GM12875 (cell line): ENCODE data around the gene TECPR1.

Source experiments
- H3K4me3 ChIP-seq: one replicate; pipeline ENCODE4 v1.5.1; 2011; ENCODE audit warnings: low read depth, low read length, control low read depth
- TF ChIP-seq, protein P1 (sequence below): IDR thresholded peaks from 2 replicates; pipeline ENCODE4 v1.5.1; 2011; ENCODE audit warnings: low read depth, mild to moderate bottlenecking, control low read depth, inconsistent platforms, low read length, moderate library complexity, borderline replicate concordance; ENCODE audit not compliant: insufficient read depth

Gene TECPR1

DNA sequence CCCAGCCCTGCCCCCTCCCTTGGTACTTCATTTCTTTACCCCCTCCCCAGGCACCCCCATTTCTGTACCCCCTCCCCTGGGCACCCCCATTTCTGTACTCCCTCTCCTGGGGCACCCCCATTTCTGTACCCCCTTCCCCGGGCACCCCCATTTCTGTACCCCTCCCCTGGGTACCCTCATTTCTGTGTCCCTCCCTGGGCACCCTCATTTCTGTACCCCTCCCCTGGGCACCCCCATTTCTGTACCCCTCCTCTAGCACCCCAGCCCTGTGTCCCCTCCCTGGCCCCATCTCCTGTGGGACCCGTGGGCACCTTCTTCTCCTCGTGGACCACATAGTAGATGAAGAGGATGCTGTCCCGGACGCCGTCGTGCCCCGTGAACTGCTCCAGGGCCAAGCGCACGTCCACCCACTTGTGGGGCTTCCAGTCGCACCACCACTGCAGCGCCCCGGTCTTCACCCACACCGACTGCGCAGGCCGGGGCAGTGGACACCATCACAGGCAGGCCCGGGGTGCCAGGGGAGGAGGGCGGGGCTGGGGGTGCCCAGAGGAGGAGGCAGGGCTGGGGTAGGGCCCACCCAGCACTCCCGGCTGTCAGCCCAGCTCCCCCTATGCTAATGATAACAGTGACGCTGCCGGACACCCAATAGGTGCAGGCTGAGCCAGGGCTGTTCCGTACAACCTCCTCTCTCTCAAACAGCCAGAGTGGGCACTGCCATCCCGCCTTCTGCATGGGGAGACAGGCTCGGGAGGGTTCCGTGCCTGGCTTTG lies 20.4 kb downstream of the TECPR1 start:
- no peak overlapping the region for H3K4me3 ChIP-seq
- TF ChIP-seq, protein P1, sequence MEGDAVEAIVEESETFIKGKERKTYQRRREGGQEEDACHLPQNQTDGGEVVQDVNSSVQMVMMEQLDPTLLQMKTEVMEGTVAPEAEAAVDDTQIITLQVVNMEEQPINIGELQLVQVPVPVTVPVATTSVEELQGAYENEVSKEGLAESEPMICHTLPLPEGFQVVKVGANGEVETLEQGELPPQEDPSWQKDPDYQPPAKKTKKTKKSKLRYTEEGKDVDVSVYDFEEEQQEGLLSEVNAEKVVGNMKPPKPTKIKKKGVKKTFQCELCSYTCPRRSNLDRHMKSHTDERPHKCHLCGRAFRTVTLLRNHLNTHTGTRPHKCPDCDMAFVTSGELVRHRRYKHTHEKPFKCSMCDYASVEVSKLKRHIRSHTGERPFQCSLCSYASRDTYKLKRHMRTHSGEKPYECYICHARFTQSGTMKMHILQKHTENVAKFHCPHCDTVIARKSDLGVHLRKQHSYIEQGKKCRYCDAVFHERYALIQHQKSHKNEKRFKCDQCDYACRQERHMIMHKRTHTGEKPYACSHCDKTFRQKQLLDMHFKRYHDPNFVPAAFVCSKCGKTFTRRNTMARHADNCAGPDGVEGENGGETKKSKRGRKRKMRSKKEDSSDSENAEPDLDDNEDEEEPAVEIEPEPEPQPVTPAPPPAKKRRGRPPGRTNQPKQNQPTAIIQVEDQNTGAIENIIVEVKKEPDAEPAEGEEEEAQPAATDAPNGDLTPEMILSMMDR = no peak

DNA sequence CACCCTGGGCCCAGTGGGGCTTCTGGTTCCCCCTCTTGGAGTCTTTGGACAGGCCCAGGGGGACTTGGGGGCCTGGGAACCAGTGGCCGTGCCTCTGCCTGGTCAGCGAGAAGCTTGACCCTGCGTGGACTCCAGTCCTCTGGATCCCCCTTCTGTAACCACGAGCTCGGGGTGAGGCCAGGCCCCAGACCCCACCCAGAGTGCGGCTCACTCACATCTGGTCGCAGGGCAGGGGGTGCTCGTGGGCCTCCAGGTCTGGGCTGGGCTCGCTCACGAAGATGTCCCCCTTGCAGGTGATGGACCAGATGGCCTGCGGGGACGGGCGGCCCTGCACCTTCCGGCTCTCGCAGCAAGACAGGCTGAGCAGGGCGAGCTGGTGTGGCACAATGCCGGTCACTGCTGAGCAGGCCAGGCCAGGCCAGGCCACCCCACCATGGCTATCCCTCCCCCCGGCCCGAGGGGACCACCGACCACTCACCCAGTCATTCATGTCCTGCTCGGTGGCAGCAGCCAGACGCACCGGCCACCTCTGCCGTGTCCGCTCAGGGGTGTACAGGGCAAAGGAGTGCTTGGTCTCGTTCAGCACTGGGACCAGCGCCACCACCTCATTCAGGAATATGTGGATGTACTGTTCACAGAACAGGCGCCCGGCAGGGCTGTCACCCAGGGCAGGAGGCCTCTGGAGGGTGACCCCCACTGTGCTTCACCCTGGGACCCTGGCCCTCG lies 21.1 kb downstream of the TECPR1 start:
- no peak overlapping the region for H3K4me3 ChIP-seq
- TF ChIP-seq, protein P1 = no peak

DNA sequence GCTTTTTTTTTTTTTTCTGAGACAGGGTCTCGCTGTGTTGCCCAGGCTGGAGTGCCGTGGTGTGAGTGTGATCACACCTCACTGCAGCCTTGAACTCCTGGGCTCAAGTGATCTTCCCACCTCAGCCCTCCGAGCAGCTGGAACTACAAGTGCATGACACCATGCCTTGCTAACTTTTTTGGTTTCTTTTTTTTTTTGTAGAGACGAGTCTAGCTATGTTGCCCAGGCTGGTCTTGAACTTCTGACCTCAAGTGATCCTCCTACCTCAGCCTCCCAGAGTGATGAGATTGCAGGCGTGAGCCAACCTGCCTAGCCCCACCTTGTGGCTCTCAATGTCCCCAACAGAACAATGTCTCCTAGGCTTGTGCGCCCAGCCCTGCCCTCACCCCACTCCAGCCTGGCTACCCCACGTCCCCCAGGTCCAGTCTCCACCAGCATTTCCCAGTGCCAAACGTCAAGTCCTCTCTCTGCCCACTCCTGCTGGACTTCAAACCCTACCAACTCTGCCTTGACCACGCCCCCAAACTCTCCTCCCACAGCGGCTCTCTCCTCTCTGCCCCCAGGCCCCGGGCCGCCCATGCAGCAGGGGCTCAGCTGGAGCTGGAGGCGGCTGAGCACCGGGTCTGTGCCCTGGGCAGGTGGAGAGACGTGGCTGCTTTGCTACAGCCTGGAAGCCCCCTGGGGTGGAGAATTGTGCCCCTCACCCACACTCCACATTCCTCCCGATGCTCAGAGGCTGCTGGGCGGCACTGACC lies 21.9 kb downstream of the TECPR1 start:
- TF ChIP-seq, protein P1 = no peak

DNA sequence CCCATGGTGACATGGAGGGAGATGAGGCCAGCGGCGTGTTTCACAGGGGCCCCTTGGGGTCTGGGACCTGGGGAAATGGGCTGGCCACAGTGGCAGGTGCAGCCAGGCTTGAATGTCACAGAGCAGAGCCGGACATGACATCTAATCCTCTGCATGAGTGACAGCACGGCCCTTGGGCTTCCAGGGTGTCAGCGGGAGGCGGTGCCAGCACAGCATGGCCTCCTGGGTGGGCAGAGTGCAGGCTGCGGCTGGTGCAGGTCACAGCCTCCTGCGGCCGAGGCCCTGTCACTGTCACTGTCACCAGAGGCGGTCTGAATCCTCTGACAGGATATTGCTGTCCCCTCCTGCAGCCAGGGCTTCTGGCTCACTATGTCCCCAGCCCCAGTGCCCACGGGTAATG lies 22.6 kb downstream of the TECPR1 start:
- no peak overlapping the region for H3K4me3 ChIP-seq
- TF ChIP-seq, protein P1 = no peak

More for the DNA sequence above, 21.9 kb downstream of the TECPR1 start:
- no peak overlapping the region for H3K4me3 ChIP-seq

DNA sequence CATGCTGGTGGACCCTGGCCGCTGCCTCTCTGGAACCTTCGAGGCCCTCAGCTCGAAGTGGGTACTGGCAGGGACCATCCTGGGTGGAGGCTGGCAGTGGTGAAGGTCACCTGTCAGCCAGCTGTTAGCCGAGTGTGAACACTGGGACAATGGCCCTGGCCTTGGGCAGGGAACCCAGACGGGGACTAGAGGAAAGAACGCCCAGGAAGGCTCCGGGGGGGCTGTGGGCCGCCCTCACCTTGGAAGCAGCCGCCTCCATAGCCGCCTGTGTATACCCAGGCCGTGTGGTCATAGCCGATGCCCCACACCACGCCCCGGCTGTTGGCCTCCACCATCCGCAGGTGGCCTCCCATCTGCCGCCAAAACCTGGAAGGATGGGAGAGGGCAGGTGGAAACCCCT lies 23.2 kb downstream of the TECPR1 start:
- H3K4me3 ChIP-seq = no peak overlapping the region
- TF ChIP-seq, protein P1 = no peak

DNA sequence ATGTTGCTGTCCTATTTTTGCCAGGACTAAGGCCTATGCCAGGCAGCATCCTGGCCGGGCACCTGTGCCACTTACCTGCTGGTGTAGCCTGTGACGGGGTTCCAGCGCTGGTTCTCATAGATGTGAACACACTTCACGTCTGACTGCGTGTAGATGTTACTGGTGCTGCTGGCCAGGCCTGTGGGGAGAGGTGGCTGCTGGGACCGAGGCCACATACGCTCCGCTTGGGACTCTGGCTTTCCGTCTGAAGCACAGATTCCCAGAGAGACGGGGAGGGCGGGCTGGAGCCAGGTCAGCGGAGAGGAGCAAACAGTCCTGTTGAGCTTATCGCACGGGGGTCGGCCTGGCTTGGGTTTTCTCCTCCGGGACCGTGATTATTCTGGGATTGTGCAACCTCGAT lies 24.1 kb downstream of the TECPR1 start:
- H3K4me3 ChIP-seq = no peak overlapping the region
- TF ChIP-seq, protein P1 = no peak
